ENCODE data around the gene RASGEF1C. TPM values are rescaled to one million over a fixed set of nuclear protein-coding genes. Genes with fewer than 3 reads are reported as not detected.

RASGEF1C gene
- total and polyA plus RNA-seq, 7 donors = 0.35 to 4.2 (median 1.1) TPM; not detected in 2

- intact Hi-C loops (cut with DNase I) = no loop called here
- Histone ChIP-seq H3K27ac (no peak overlapping the region), H3K36me3 (peaks cover 9 to 88% (median 39%) of the 10 kb centered on the region in 4 donors), H3K4me1 (no peaks in the 10 kb centered on the region), H3K9me3 (peaks cover 0 to 1% (median 0%) of the 10 kb centered on the region in 4 donors), H3K4me3 (no peak overlapping the region), H3K27me3 (no peaks in the 10 kb centered on the region)
- TF ChIP-seq POLR2A (IDR thresholded peaks at IDR 0.05) = no peak
- no peak for TF ChIP-seq EP300 (IDR thresholded peaks at IDR 0.05)
- TF ChIP-seq CTCF (IDR thresholded peaks at IDR 0.05) = no peak
- TF ChIP-seq POLR2AphosphoS5 (IDR thresholded peaks at IDR 0.05) = no peak
- no peak for DNase-seq
- WGBS, 2 donors = 94 to 100% methylated on average over 5 of the region's 5 CpGs
These were observed 32.6 kb upstream of the RASGEF1C start for GRCh38 chr5:180241600-180241999.

- 97 to 98% methylated on average over 2 of the region's 2 CpGs for WGBS, 2 donors
- H3K4me1 ChIP-seq = no peaks in the 10 kb centered on the region
- TF ChIP-seq EP300 (IDR thresholded peaks at IDR 0.05) (no peak), CTCF (IDR thresholded peaks at IDR 0.05) (no peak), POLR2AphosphoS5 (IDR thresholded peaks at IDR 0.05) (no peak), POLR2A (IDR thresholded peaks at IDR 0.05) (no peak)
- no peak overlapping the region for H3K4me3 ChIP-seq
- H3K27me3 ChIP-seq = no peaks in the 10 kb centered on the region
- no peak for DNase-seq
- H3K36me3 ChIP-seq = peaks cover 9 to 99% (median 51%) of the 10 kb centered on the region in 4 donors
- H3K9me3 ChIP-seq = peaks cover 0 to 1% (median 0%) of the 10 kb centered on the region in 4 donors
- no peak overlapping the region for H3K27ac ChIP-seq
- intact Hi-C loops (cut with DNase I) = no loop called here
These were observed 29.6 kb upstream of the RASGEF1C start for GRCh38 chr5:180238631-180239030.

- no peaks in the 10 kb centered on the region for H3K4me1 ChIP-seq
- intact Hi-C loops (cut with DNase I) = no loop called here
- H3K36me3 ChIP-seq = peaks cover 4 to 84% (median 37%) of the 10 kb centered on the region in 4 donors
- no peak overlapping the region for H3K4me3 ChIP-seq
- peaks cover 0 to 2% (median 0%) of the 10 kb centered on the region in 4 donors for H3K9me3 ChIP-seq
- 93 to 99% methylated on average over 1 of the region's 1 CpG for WGBS, 2 donors
- no peak overlapping the region for H3K27ac ChIP-seq
- TF ChIP-seq CTCF (IDR thresholded peaks at IDR 0.05) (no peak), POLR2AphosphoS5 (IDR thresholded peaks at IDR 0.05) (no peak), POLR2A (IDR thresholded peaks at IDR 0.05) (no peak), EP300 (IDR thresholded peaks at IDR 0.05) (no peak)
- no peaks in the 10 kb centered on the region for H3K27me3 ChIP-seq
- DNase-seq = no peak
These were observed 26.8 kb upstream of the RASGEF1C start for GRCh38 chr5:180235846-180236245.

GRCh38 chr5:180235077-180235476 is 26.1 kb upstream of the RASGEF1C start:
- H3K4me3 ChIP-seq = no peak overlapping the region
- no peak overlapping the region for H3K27ac ChIP-seq
- 92 to 98% methylated on average over 5 of the region's 5 CpGs for WGBS, 2 donors
- intact Hi-C loops (cut with DNase I) = no loop called here
- peaks cover 0 to 77% (median 30%) of the 10 kb centered on the region in 4 donors for H3K36me3 ChIP-seq
- no peaks in the 10 kb centered on the region for H3K4me1 ChIP-seq
- DNase-seq = no peak
- TF ChIP-seq CTCF (IDR thresholded peaks at IDR 0.05) (no peak), EP300 (IDR thresholded peaks at IDR 0.05) (no peak), POLR2AphosphoS5 (IDR thresholded peaks at IDR 0.05) (no peak), POLR2A (IDR thresholded peaks at IDR 0.05) (no peak)
- H3K9me3 ChIP-seq = peaks cover 0 to 2% (median 0%) of the 10 kb centered on the region in 4 donors
- no peaks in the 10 kb centered on the region for H3K27me3 ChIP-seq

GRCh38 chr5:180234271-180234670 is 25.3 kb upstream of the RASGEF1C start:
- Histone ChIP-seq H3K36me3 (peaks cover 0 to 69% (median 23%) of the 10 kb centered on the region in 4 donors), H3K4me1 (no peaks in the 10 kb centered on the region), H3K27me3 (no peaks in the 10 kb centered on the region), H3K27ac (no peak overlapping the region), H3K9me3 (peaks cover 0 to 2% (median 0%) of the 10 kb centered on the region in 4 donors), H3K4me3 (no peak overlapping the region)
- no peak for DNase-seq
- 95 to 99% methylated on average over 15 of the region's 15 CpGs for WGBS, 2 donors
- TF ChIP-seq EP300 (IDR thresholded peaks at IDR 0.05) = no peak
- no peak for TF ChIP-seq POLR2A (IDR thresholded peaks at IDR 0.05)
- no peak for TF ChIP-seq POLR2AphosphoS5 (IDR thresholded peaks at IDR 0.05)
- no peak for TF ChIP-seq CTCF (IDR thresholded peaks at IDR 0.05)
- intact Hi-C loops (cut with DNase I) = no loop called here
